ENCODE data around the gene MBNL1.

- TF ChIP-seq MXI1 (IDR thresholded peaks at IDR 0.05; ENCODE audit: borderline replicate concordance, low read depth, low read length) = no peak
- TF ChIP-seq CTCF (conservative IDR thresholded peaks at IDR 0.05; ENCODE audit: low read depth, low read length) = no peak
- no peak for TF ChIP-seq POLR2A (IDR thresholded peaks at IDR 0.05; ENCODE audit: low read depth, low read length)
- TF ChIP-seq NFE2L2 (IDR thresholded peaks at IDR 0.05; ENCODE audit: low read depth, low read length) = no peak
- TF ChIP-seq RCOR1 (IDR thresholded peaks at IDR 0.05; ENCODE audit: insufficient replicate concordance, low read length) = no peak
- no peak for TF ChIP-seq MAZ (IDR thresholded peaks at IDR 0.05; ENCODE audit: borderline replicate concordance, low read depth, low read length)
- TF ChIP-seq SMC3 (IDR thresholded peaks at IDR 0.05; ENCODE audit: low read depth, low read length) = no peak
- no peak for TF ChIP-seq RAD21 (IDR thresholded peaks at IDR 0.05; ENCODE audit: low read length)
- TF ChIP-seq ELK1 (IDR thresholded peaks at IDR 0.05; ENCODE audit: borderline replicate concordance, low read depth, low read length) = no peak
Observed at GRCh38 chr3:152315623-152316022, 46.9 kb downstream of the MBNL1 start.
